ENCODE results near the gene SSH2. TPM values are rescaled to one million over a fixed set of nuclear protein-coding genes. Genes with fewer than 3 reads are reported as not detected.
A peak's percentile ranks its signal among the peaks of the same experiment; 100 is the strongest.

SSH2 gene
- polyA plus RNA-seq, 1 donor from 2014 or later, result 16.6 TPM

DNA sequence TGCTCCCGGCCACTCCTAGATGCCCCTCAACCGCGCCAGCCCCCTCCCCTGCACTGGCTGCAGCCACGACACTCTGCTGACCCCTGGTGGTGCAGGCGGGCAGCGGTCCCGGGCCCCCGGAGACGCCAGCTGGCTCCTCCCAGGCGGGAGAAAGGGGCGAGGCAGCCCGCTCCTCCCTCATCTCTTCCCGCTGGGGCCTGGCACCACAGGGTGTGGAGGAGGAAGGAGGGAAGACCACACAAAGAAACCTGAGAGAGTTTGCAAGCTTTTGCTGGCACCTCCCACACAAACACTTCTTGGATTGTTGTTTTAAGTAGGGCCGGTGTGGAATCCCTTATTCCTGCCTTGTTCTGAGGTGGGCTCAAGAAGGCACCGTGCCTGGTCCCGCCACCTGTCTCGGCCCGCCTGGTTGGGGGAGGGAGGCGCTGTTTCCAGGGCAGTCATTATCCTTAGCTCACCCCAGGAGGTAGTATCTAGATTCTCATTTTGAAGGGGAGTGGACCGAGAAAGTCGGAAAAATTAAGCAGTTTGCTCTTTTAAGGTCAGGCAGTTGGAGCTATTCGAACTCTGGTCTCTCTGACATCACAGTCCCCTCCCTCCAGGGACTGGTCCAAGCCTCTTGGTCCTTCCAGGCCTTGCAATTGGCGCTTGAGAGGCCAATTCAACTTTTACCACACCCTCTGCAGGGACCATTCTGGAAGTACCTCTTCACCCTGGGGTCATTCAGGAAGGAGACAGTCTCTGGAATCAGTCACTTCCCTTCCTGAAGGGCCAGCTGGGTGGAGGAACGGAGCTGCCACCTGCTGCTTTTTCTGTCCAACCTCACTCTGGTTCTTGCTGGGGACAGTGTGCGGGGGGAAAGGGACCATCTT is 338.1 kb downstream of the SSH2 start:
- Histone ChIP-seq H2AFZ (ENCODE audit: low read depth, low read length) (no peak overlapping the region), H3K9me3 (ENCODE audit: low read length) (no peaks in the 10 kb centered on the region), H3F3A (ENCODE audit: insufficient read depth, low read length, poor library complexity, severe bottlenecking) (peaks cover 2% of the 10 kb centered on the region), H4K20me1 (ENCODE audit: insufficient read depth) (peaks cover 19% of the 10 kb centered on the region), H3K4me3 (ENCODE audit: low read length) (peak overlapping the region; percentile 75), H3K4me2 (ENCODE audit: low read length) (peak overlapping the region; percentile 72), H3K27ac (ENCODE audit: low read length) (peak overlapping the region; percentile 57), H3K36me3 (ENCODE audit: insufficient read depth, low read length) (no peaks in the 10 kb centered on the region), H3K9me2 (ENCODE audit: insufficient read depth, low read length) (no peaks in the 10 kb centered on the region), H3K79me2 (replicated peaks; ENCODE audit: insufficient read depth, low read length) (peaks cover 47% of the 10 kb centered on the region), H3K27me3 (ENCODE audit: insufficient read depth, low read depth, low read length) (no peaks in the 10 kb centered on the region), H3K9ac (ENCODE audit: low read length) (peak overlapping the region; percentile 78)
- TF ChIP-seq POLR2AphosphoS5 (IDR thresholded peaks at IDR 0.05), result peak; percentile 34
- TF ChIP-seq EZH2 (IDR thresholded peaks at IDR 0.05; ENCODE audit: borderline replicate concordance, insufficient read depth, low read length, poor library complexity, severe bottlenecking), result no peak
- TF ChIP-seq REST (IDR thresholded peaks at IDR 0.05; ENCODE audit: borderline replicate concordance), result no peak
- peak; percentile 90 for TF ChIP-seq RAD21 (conservative IDR thresholded peaks at IDR 0.05)
- TF ChIP-seq CTCF (IDR thresholded peaks at IDR 0.05; ENCODE audit: poor library complexity, severe bottlenecking), result peak; percentile 97
- peak; percentile 86 for TF ChIP-seq SMC3 (conservative IDR thresholded peaks at IDR 0.05; ENCODE audit: poor library complexity)
- TF ChIP-seq TAF1 (IDR thresholded peaks at IDR 0.05; ENCODE audit: low read depth), result no peak
- no peak for TF ChIP-seq MXI1 (conservative IDR thresholded peaks at IDR 0.05; ENCODE audit: poor library complexity, severe bottlenecking)
- TF ChIP-seq EP300 (conservative IDR thresholded peaks at IDR 0.05; ENCODE audit: poor library complexity, severe bottlenecking), result no peak

DNA sequence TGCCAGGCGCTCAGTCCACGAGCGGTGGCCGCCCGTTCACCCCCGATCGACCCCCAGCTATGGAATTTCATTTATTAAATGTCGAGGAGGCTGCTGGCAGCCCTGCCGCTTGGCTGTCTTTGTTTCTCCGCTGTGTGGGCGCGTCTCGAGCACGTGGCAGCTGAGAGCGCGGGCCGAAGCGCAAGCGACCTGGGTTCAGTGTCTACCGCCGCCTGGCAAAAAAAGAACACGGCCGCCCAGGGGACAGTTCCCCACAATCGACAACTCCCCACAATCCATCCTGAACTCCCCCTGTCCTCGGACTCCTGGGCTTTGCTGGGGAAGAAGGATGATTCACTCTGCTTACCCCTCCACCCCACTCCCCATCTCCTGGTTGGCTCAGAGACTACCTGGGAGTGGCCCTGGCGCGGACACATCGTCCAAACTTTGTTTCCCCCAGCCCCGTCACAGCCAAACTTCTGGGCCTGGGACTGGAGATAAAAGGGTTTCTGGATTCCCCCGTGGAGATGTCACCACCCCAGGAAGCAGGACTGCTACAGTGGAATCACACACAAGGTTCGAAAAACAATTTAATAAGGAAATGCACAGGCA is 338.8 kb downstream of the SSH2 start:
- Histone ChIP-seq H3K9me2 (ENCODE audit: insufficient read depth, low read length) (no peaks in the 10 kb centered on the region), H3K79me2 (replicated peaks; ENCODE audit: insufficient read depth, low read length) (peaks cover 48% of the 10 kb centered on the region), H3F3A (ENCODE audit: insufficient read depth, low read length, poor library complexity, severe bottlenecking) (peaks cover 2% of the 10 kb centered on the region), H3K27me3 (ENCODE audit: insufficient read depth, low read depth, low read length) (no peaks in the 10 kb centered on the region), H3K4me3 (ENCODE audit: low read length) (peak overlapping the region; percentile 75), H3K4me2 (ENCODE audit: low read length) (no peak overlapping the region), H4K20me1 (ENCODE audit: insufficient read depth) (peaks cover 15% of the 10 kb centered on the region), H3K27ac (ENCODE audit: low read length) (peak overlapping the region; percentile 21), H3K9ac (ENCODE audit: low read length) (peak overlapping the region; percentile 50), H3K9me3 (ENCODE audit: low read length) (no peaks in the 10 kb centered on the region), H2AFZ (ENCODE audit: low read depth, low read length) (no peak overlapping the region), H3K36me3 (ENCODE audit: insufficient read depth, low read length) (no peaks in the 10 kb centered on the region)
- TF ChIP-seq MXI1 (conservative IDR thresholded peaks at IDR 0.05; ENCODE audit: poor library complexity, severe bottlenecking) (peak; percentile 50), REST (IDR thresholded peaks at IDR 0.05; ENCODE audit: borderline replicate concordance) (no peak)

Measured in neural cell (in vitro differentiated cells).